Ovary (tissue), 3 donors: ENCODE data around the gene MAVS.

ENCODE experiments used
- EP300 ChIP-seq: sonication (generic); formaldehyde crosslinking; IDR thresholded peaks from one replicate; pipeline ENCODE4 v1.6.1; 2017; ENCODE audit warnings: antibody characterized with exemption
- POLR2A ChIP-seq: fragments of 450-650 bp; IDR thresholded peaks from one replicate; pipeline ENCODE4 v1.6.1; 2017; ENCODE audit warnings: antibody characterized with exemption, mild to moderate bottlenecking, moderate library complexity
- TF ChIP-seq, protein P1 (sequence below), 3 donors: fragments of 450-650 bp in 2 of 3; fragments of 200-600 bp in 1 of 3; IDR thresholded peaks; one replicate each; pipeline versions ENCODE4 v1.5.1 to v1.8.0; 2016 to 2022; ENCODE audit warnings: antibody characterized with exemption in 3 of 3, mild to moderate bottlenecking in 1 of 3
- donor health status: DM: no; HTN: no; CAD: no.

DNA sequence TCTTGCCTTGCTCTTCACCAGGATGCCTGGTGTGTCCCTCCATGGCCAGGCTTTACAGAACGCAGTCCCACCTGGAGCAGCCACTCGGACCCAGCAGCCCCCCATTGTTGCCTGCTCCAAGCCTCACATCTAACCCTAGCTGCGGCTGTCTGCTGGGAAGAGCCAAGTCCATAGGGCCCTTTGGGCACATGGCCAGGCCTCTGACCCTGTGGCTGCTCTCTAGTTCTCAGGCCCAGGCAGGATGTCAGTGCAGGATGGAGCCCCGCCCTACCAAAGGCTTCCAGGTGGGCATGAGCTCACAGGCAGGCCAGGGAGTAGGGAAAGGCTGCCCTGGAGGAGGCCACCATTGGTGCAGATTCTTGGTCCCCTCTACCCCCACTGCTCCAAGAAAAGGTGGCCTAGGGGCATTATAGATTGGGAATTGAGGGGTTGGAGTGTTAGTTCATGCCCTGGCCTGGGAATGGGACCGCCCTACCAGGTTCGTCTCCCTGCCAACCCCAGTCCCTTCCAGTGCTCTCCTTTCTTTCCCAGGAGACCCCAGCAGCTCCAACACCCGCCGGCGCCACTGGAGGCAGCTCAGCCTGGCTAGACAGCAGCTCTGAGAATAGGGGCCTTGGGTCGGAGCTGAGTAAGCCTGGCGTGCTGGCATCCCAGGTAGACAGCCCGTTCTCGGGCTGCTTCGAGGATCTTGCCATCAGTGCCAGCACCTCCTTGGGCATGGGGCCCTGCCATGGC is 18.7 kb downstream of the MAVS start:
- TF ChIP-seq, protein P1, sequence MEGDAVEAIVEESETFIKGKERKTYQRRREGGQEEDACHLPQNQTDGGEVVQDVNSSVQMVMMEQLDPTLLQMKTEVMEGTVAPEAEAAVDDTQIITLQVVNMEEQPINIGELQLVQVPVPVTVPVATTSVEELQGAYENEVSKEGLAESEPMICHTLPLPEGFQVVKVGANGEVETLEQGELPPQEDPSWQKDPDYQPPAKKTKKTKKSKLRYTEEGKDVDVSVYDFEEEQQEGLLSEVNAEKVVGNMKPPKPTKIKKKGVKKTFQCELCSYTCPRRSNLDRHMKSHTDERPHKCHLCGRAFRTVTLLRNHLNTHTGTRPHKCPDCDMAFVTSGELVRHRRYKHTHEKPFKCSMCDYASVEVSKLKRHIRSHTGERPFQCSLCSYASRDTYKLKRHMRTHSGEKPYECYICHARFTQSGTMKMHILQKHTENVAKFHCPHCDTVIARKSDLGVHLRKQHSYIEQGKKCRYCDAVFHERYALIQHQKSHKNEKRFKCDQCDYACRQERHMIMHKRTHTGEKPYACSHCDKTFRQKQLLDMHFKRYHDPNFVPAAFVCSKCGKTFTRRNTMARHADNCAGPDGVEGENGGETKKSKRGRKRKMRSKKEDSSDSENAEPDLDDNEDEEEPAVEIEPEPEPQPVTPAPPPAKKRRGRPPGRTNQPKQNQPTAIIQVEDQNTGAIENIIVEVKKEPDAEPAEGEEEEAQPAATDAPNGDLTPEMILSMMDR (IDR thresholded peaks at IDR 0.05) = no peak
- no peak for TF ChIP-seq POLR2A
- TF ChIP-seq EP300 = no peak
